ENCODE results near the gene GLTPD2. TPM values are rescaled to one million over a fixed set of nuclear protein-coding genes. Genes with fewer than 3 reads are reported as not detected.

Gene GLTPD2
- total RNA-seq, 6 donors from 2014 or later, result 0.24 to 0.97 TPM; not detected in 4

DNA sequence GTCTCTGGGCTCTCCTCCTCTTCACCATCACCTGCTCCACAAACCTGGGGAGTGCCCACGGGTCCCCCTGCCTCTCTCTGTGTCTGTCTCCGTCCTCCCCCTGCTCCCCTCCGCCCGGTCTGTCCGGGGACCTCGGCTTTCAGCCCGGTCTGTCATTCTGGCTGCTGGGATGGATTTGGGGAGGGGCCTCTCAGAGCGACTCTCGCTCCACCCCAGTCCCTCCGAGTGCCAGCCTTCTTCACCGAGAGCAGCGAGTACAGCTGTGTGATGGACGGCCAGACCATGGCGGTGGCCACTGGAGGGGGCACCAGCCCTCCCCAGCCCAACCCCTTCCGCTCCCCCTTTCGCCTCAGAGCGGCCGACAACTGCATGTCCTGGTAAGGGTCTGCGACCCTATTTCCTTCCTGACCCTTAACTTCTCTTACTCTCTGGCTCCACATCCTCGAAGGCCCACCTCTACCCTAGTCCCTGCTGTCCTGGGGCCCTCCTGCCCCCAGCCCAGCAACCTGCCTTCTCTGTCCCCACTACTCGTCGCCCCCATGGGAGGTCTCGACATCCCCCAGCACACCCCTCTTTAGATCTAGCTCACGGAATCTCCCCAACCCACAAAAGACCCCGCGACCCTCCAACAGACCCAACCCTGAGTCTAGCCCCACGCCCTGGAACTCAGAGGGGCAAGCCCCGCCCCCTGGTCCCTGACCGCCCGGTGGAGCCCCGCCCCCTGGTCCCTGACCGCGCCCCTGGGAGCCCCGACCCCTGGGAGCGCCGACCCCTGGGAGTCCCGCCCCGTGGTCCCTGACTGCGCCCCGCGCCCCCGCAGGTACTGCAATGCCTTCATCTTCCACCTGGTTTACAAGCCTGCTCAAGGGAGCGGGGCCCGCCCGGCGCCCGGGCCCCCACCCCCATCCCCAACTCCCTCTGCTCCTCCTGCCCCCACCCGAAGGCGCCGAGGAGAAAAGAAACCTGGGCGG, 43.5 kb upstream of the GLTPD2 start:
- Histone ChIP-seq H3K27ac (no peak overlapping the region), H3K4me1 (peaks cover 6 to 22% (median 14%) of the 10 kb centered on the region in 4 donors), H3K27me3 (no peaks in the 10 kb centered on the region), H3K4me3 (no peak overlapping the region), H3K36me3 (no peaks in the 10 kb centered on the region), H3K9me3 (no peaks in the 10 kb centered on the region)
- WGBS, 2 donors, result 25 to 36% methylated on average over 23 to 45 of the region's 51 CpGs
- DNase-seq (peak in 1 of 2 donors; percentile 85), ATAC-seq (ENCODE audit: low FRiP score in 2 of 2) (no peak)
- no peak for TF ChIP-seq EP300 (IDR thresholded peaks at IDR 0.05)
- TF ChIP-seq, protein P1, sequence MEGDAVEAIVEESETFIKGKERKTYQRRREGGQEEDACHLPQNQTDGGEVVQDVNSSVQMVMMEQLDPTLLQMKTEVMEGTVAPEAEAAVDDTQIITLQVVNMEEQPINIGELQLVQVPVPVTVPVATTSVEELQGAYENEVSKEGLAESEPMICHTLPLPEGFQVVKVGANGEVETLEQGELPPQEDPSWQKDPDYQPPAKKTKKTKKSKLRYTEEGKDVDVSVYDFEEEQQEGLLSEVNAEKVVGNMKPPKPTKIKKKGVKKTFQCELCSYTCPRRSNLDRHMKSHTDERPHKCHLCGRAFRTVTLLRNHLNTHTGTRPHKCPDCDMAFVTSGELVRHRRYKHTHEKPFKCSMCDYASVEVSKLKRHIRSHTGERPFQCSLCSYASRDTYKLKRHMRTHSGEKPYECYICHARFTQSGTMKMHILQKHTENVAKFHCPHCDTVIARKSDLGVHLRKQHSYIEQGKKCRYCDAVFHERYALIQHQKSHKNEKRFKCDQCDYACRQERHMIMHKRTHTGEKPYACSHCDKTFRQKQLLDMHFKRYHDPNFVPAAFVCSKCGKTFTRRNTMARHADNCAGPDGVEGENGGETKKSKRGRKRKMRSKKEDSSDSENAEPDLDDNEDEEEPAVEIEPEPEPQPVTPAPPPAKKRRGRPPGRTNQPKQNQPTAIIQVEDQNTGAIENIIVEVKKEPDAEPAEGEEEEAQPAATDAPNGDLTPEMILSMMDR (IDR thresholded peaks at IDR 0.05), result no peak
- TF ChIP-seq POLR2AphosphoS5 (IDR thresholded peaks at IDR 0.05), result no peak
- TF ChIP-seq POLR2A (IDR thresholded peaks at IDR 0.05), result no peak

- peak; percentile 54 to 74 for ATAC-seq (ENCODE audit: low FRiP score in 2 of 2)
- Histone ChIP-seq H3K9me3 (no peaks in the 10 kb centered on the region), H3K27ac (peak overlapping the region; percentile 12 to 61 (median 28)), H3K36me3 (no peaks in the 10 kb centered on the region), H3K4me1 (peaks cover 9 to 19% (median 14%) of the 10 kb centered on the region in 4 donors), H3K27me3 (no peaks in the 10 kb centered on the region), H3K4me3 (peak overlapping the region in 1 of 4 donors; percentile 10)
- WGBS, 2 donors, result 29 to 35% methylated on average over 5 of the region's 5 CpGs
- DNase-seq, result no peak
- TF ChIP-seq, protein P1 (IDR thresholded peaks at IDR 0.05), result no peak
- peak in 1 of 4 donors; percentile 38 for TF ChIP-seq POLR2A (IDR thresholded peaks at IDR 0.05)
- TF ChIP-seq EP300 (IDR thresholded peaks at IDR 0.05), result peak in 1 of 4 donors; percentile 18
- TF ChIP-seq POLR2AphosphoS5 (IDR thresholded peaks at IDR 0.05), result peak; percentile 17 to 44
Observed at GRCh38 chr17:4747847-4748246, 40.9 kb upstream of the GLTPD2 start.

GRCh38 chr17:4748686-4749085, 40.1 kb upstream of the GLTPD2 start:
- ATAC-seq (ENCODE audit: low FRiP score in 2 of 2) (peak in 1 of 2 donors; percentile 35), DNase-seq (no peak)
- H3K27me3 ChIP-seq, result no peaks in the 10 kb centered on the region
- no peaks in the 10 kb centered on the region for H3K9me3 ChIP-seq
- TF ChIP-seq EP300 (IDR thresholded peaks at IDR 0.05) (no peak), POLR2AphosphoS5 (IDR thresholded peaks at IDR 0.05) (no peak), POLR2A (IDR thresholded peaks at IDR 0.05) (no peak)
- TF ChIP-seq, protein P1 (IDR thresholded peaks at IDR 0.05), result no peak
- H3K27ac ChIP-seq, result peak overlapping the region in 2 of 4 donors; percentile 12 to 61
- WGBS, 2 donors, result 43 to 50% methylated on average over 4 of the region's 4 CpGs
- H3K4me3 ChIP-seq, result no peak overlapping the region
- H3K4me1 ChIP-seq, result peaks cover 9 to 19% (median 14%) of the 10 kb centered on the region in 4 donors
- no peaks in the 10 kb centered on the region for H3K36me3 ChIP-seq

DNA sequence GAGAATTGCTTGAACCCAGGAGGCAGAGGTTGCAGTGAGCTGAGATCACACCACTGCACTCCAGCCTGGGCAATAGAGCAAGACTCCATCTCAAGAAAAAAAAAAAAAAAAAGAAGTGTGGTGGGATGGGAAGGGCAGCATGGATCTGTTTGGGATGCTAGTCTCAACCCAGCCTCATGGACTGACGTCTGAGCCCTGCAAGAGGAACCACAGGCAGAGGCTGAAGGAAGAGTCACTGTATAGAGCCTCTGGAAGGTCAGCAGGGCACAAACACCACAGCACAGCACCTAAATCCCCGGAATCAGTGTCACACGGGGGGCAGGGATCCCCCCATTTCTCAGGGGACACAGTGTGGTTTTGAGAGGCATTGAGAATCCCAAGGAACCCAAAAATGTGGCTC, 38.2 kb upstream of the GLTPD2 start:
- Histone ChIP-seq H3K27me3 (no peaks in the 10 kb centered on the region), H3K9me3 (no peaks in the 10 kb centered on the region), H3K27ac (no peak overlapping the region), H3K4me3 (no peak overlapping the region), H3K4me1 (peaks cover 5 to 14% (median 9%) of the 10 kb centered on the region in 4 donors), H3K36me3 (no peaks in the 10 kb centered on the region)
- DNase-seq (no peak), ATAC-seq (ENCODE audit: low FRiP score in 2 of 2) (peak; percentile 47 to 49)
- TF ChIP-seq EP300 (IDR thresholded peaks at IDR 0.05) (no peak), POLR2AphosphoS5 (IDR thresholded peaks at IDR 0.05) (no peak), POLR2A (IDR thresholded peaks at IDR 0.05) (no peak)
- TF ChIP-seq, protein P1 (IDR thresholded peaks at IDR 0.05), result no peak
- WGBS, 2 donors, result 45 to 52% methylated on average over 3 of the region's 3 CpGs

All from upper lobe of left lung (tissue), 6 donors.